ENCODE results near the gene ATP2B3.

Gene ATP2B3

DNA sequence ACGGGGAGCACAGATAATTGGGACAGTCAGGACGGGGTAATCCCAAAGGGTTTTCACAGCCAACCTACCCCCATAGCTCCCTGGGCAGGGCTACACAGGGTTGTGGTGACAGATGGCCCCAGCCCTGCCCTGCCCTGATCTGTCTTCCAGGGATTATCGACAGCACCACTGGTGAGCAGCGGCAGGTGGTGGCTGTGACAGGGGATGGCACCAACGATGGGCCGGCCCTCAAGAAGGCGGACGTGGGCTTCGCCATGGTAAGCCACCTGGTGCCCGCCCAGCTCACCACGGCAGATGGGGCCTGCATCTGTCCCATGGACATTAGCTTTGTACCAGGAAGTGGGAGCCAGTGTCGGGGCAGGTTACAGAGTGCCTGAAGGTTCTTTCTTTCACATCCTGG is 39.3 kb downstream of the ATP2B3 start:
- no peak for DNase-seq (ENCODE audit: low read depth in 1 of 2, low spot score in 1 of 2)
- in situ Hi-C loops (cut with HindIII; ENCODE audit: low pct_unique_long_range_greater_than_20kb, low sequenced_read_pairs) = no loop called here
- no peak for TF ChIP-seq JUND (IDR thresholded peaks at IDR 0.05; ENCODE audit: low read depth)

DNA sequence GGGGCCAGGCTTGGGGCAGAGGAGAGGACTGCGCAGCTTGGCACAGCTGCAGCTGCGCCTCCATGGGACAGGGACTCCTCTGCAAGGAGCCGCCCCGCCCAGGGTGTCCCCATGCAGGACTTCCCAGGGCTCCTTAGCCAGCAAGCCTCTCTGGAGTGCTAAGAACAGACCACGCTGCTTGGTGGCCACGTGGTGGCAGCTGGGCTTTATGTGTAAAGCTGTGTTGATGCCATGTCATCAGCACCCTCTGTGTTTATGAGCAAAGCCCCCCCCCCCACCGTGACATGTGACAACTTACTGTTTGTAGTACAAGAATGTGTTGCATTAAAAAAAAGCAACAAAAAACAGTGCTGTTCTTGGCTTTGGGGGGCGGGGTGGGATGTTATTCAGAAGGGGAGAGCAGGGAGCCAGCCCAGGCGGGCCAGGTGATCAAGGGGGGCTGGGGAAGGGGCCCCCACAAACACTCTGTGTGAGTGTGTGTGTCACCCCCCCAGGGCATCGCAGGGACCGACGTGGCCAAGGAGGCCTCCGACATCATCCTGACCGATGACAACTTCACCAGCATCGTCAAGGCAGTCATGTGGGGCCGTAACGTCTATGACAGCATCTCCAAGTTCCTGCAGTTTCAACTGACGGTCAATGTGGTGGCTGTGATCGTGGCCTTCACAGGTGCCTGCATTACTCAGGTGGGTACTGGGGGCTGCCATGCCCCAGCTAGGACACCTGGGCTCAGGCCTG is 40.3 kb downstream of the ATP2B3 start:
- TF ChIP-seq JUND (IDR thresholded peaks at IDR 0.05; ENCODE audit: low read depth) = no peak
- in situ Hi-C loops (cut with HindIII; ENCODE audit: low pct_unique_long_range_greater_than_20kb, low sequenced_read_pairs) = no loop called here
- peak in 1 of 2 experiments; percentile 18 for DNase-seq (ENCODE audit: low read depth in 1 of 2, low spot score in 1 of 2)

DNA sequence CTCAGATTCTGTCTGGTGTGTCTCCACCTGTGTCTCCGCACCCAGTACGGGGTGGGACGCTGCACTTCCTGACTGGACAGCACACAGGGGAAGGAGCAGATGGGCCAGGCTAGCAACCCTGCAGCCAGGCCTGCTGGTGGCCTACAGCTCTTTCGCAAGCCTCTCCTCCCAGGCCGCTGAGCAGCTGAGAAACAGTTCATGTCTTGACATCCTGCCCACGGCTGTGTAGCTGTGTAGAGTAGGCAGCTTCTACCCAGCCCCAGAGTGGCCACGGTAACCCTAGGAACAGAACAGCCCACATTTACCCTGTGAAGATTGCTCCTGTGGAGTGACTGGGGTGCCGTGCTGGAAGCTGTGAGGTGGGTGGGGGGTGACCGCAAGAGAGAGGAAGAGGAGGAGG is 42.6 kb downstream of the ATP2B3 start:
- TF ChIP-seq JUND (IDR thresholded peaks at IDR 0.05; ENCODE audit: low read depth) = no peak
- in situ Hi-C loops (cut with HindIII; ENCODE audit: low pct_unique_long_range_greater_than_20kb, low sequenced_read_pairs) = no loop called here
- DNase-seq (ENCODE audit: low read depth in 1 of 2, low spot score in 1 of 2) = no peak

DNA sequence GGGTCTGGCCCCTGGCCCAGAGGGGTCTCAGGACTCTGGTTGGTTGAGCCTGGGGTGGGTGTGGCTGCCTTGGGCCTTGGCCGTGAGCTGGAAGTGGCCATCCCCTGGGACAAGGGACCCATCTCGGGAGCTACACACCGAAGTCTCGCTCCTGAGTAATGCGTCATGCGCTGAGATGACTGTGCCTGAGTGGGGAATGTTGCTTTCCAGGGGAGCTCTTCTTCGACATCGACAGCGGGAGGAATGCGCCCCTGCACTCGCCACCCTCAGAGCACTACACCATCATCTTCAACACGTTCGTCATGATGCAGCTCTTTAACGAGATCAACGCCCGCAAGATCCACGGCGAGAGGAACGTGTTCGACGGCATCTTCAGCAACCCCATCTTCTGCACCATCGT is 43.0 kb downstream of the ATP2B3 start:
- in situ Hi-C loops (cut with HindIII; ENCODE audit: low pct_unique_long_range_greater_than_20kb, low sequenced_read_pairs) = no loop called here
- no peak for TF ChIP-seq JUND (IDR thresholded peaks at IDR 0.05; ENCODE audit: low read depth)
- no peak for DNase-seq (ENCODE audit: low read depth in 1 of 2, low spot score in 1 of 2)

DNA sequence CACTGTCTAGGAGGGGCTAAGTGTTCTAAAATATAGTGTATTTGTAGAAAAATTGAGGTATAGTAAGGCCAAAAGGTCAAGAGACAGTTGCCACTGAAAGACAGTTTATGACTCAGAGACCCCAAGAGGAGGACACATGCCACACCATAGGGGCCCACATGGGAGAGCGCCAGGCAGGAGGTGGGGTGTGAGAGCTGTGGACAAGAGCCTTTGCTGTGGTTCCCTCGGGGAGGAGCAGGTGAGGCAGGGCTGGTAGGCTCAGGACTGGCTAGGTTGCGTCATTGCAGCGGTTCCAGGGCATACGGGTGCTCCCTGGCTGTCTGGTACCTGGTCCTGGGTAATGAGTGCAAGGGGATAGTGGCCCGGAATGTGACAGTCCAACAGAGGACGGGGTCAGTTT is 43.9 kb downstream of the ATP2B3 start:
- no peak for TF ChIP-seq JUND (IDR thresholded peaks at IDR 0.05; ENCODE audit: low read depth)
- in situ Hi-C loops (cut with HindIII; ENCODE audit: low pct_unique_long_range_greater_than_20kb, low sequenced_read_pairs) = no loop called here
- no peak for DNase-seq (ENCODE audit: low read depth in 1 of 2, low spot score in 1 of 2)

DNA sequence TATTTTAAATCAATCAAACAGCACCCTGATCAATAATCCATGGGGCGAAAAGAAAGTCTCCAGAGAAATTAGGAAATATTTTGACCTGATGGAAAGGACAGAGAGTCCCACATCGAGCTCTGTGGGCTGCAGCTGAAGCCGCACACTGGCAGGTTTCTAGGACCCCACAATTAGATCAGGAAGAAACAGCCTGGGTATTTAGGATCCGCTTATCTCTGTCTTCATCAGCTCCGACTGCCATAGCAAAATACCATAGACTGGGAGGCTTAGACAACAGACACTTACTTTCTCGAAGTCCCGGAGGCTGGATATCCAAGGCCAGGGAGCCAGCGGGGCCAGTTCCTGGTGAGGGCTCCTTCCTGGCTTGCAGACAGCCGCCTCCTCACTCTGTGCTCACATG is 45.1 kb downstream of the ATP2B3 start:
- no peak for DNase-seq (ENCODE audit: low read depth in 1 of 2, low spot score in 1 of 2)
- no peak for TF ChIP-seq JUND (IDR thresholded peaks at IDR 0.05; ENCODE audit: low read depth)
- in situ Hi-C loops (cut with HindIII; ENCODE audit: low pct_unique_long_range_greater_than_20kb, low sequenced_read_pairs) = no loop called here

DNA sequence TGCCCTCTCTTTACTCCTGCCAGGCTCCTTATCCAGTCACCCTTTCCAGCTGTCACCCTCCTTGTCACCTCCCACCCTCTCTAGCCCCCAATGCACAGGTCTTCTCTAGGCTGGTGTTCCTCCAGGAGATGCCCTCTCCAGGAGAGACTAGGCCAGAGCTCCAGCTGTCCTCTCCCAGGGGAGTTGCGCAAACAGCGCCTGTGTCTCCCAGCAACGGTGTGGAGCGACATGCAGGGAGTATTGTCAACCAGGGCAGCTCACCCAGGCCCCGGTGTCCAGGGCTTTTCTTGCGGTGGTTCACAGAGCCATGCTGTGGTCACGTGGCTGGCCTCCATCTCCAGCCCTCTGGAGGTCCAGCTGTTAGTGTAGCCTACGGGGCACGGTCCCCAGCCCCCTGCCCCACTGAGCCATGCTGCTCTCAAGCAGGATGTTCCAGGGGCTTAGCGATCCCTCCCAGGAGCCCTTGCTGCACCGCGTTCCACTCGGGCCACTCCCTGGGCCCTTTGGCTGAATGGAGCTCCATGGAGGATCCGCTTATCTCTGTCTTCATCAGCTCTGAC is 46.7 kb downstream of the ATP2B3 start:
- no peak for TF ChIP-seq JUND (IDR thresholded peaks at IDR 0.05; ENCODE audit: low read depth)
- no peak for DNase-seq (ENCODE audit: low read depth in 1 of 2, low spot score in 1 of 2)
- in situ Hi-C loops (cut with HindIII; ENCODE audit: low pct_unique_long_range_greater_than_20kb, low sequenced_read_pairs) = no loop called here

DNA sequence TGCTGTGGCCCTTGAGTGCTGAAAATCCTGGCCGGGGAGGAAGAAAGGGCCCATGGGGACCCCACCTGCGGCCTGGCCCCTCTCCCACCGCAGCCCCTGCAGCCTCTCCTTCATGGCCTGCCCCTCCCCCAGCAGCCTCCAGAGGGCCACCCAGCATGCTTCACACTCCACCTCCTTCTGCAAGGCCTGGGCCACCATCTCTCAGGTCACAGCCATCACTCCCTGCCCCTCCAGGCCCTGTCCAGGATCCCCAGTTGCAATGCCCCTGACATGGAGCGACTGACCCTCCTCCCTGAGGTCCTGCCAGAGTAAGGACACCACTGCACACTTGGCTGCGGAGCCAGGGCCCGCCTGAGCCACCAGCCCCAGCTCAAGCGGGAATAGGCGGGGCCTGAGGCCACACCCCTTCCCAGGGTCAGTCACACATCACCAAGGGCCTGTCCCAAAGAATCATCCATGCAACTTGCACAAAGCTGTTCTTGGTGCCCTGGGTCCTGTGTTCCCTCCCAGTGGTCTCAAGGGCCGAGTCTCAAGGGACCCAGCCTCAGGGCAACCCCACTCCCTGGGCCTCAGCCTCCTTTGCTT is 48.6 kb downstream of the ATP2B3 start:
- no peak for TF ChIP-seq JUND (IDR thresholded peaks at IDR 0.05; ENCODE audit: low read depth)
- DNase-seq (ENCODE audit: low read depth in 1 of 2, low spot score in 1 of 2) = no peak
- in situ Hi-C loops (cut with HindIII; ENCODE audit: low pct_unique_long_range_greater_than_20kb, low sequenced_read_pairs) = no loop called here

DNA sequence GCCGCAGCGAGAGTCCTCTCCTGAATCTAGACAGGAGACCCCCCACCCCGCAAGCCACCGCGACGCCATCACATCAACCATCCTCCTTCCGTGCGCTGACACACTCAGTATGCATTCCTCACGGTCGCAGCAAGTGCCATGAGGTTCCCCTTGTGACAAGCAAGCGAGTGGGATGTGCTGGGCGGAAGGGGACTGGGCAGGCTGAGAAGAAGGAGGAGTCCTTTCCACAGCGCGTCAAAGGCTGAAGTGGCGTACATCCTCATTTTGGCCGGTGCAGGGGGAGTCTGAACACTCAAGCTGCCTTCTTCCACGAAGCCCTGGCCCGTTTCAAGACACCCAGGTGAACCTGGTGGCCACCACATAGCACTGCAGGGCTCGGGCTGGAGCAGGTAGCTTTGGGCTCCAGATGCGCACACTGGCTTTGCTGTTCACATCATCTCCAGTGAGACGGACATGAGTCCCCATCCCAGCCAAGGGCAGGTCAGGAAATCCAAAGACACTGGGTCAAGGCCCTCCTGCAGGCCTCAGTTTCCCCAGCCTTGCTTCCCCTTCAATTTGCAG is 51.1 kb downstream of the ATP2B3 start:
- in situ Hi-C loops (cut with HindIII; ENCODE audit: low pct_unique_long_range_greater_than_20kb, low sequenced_read_pairs) = no loop called here

DNA sequence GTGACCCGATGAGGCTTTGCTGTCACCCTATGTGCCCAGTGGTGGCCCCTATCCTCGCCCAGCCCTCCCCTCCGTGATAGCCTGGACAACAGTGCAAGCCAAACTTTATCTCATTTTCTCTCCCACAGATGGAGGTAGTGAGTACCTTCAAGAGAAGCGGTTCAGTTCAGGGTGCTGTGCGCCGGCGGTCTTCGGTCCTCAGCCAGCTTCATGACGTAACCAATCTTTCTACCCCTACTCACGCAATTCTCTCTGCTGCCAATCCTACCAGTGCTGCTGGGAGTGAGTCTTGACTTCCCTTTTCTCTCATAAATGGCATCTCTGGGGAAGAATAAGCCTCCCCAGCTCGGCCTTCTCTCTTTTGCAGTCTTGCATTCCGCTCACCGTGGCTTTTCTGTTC is 52.0 kb downstream of the ATP2B3 start:
- in situ Hi-C loops (cut with HindIII; ENCODE audit: low pct_unique_long_range_greater_than_20kb, low sequenced_read_pairs) = no loop called here
- no peak for TF ChIP-seq JUND (IDR thresholded peaks at IDR 0.05; ENCODE audit: low read depth)

More for the DNA sequence above, 51.1 kb downstream of the ATP2B3 start:
- no peak for TF ChIP-seq JUND (IDR thresholded peaks at IDR 0.05; ENCODE audit: low read depth)
- DNase-seq (ENCODE audit: low read depth in 1 of 2, low spot score in 1 of 2) = peak in 1 of 2 experiments; percentile 6

DNA sequence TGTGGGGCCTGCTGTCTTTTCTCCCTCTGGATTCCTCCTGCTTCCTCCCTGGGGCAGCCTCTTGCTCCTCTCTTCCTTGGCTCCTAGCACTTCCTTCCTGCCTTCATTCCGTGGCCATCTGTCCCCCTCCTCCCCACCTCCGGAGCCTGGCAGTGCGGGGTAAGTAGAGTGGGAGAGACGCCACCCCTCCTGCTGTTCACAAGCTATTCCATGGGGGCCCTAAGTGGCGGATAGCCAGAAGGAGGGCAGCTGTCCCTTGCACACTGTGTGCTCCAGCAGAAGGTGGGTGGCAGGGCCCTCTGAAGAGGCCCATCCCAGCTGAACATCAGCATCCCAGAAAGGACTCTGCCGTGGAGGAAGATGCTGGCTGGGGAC is 54.1 kb downstream of the ATP2B3 start:
- in situ Hi-C loops (cut with HindIII; ENCODE audit: low pct_unique_long_range_greater_than_20kb, low sequenced_read_pairs) = no loop called here
- DNase-seq (ENCODE audit: low read depth in 1 of 2, low spot score in 1 of 2) = no peak
- no peak for TF ChIP-seq JUND (IDR thresholded peaks at IDR 0.05; ENCODE audit: low read depth)

More for the DNA sequence above, 52.0 kb downstream of the ATP2B3 start:
- no peak for DNase-seq (ENCODE audit: low read depth in 1 of 2, low spot score in 1 of 2)

DNA sequence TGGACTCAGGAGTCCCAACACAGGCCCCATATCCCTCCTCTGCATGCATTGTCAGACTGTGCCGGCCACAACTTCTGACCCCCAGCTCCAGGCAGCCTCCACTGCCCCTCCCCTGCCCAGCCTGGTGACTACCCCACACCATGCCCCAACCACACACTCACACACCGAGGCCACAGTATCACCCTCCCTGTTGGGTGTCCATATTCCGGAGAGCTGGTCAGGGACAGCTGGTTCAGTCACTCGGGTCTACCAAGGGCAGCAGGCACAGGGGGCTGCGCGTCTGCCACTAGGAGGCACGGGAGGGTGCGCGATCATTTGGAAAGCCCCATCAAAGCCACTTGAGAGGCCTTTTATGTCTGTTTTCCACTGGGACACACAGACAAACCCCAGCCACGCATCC is 55.2 kb downstream of the ATP2B3 start:
- DNase-seq (ENCODE audit: low read depth in 1 of 2, low spot score in 1 of 2) = no peak
- in situ Hi-C loops (cut with HindIII; ENCODE audit: low pct_unique_long_range_greater_than_20kb, low sequenced_read_pairs) = no loop called here
- TF ChIP-seq JUND (IDR thresholded peaks at IDR 0.05; ENCODE audit: low read depth) = no peak

DNA sequence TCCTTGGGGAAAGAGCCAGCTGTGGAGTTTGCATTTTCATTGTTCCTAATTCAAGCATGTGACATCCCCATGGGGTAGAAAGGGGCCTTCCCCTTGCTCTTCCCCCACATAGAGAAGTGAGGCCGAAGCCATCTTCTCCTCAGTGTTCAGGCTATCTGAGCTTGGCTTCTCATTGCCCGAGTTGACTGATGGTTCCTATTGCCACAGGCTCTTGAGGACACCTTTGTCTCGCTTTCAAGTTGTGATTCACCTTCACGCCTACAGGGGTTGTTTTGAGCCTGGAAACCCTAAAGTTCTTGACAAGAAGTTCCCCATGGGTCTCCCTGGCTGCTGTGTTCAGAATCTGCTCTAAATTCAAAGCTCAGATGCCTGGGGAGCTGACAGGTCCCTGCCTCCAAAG is 56.5 kb downstream of the ATP2B3 start:
- DNase-seq (ENCODE audit: low read depth in 1 of 2, low spot score in 1 of 2) = peak in 1 of 2 experiments; percentile 10
- TF ChIP-seq JUND (IDR thresholded peaks at IDR 0.05; ENCODE audit: low read depth) = no peak
- in situ Hi-C loops (cut with HindIII; ENCODE audit: low pct_unique_long_range_greater_than_20kb, low sequenced_read_pairs) = no loop called here

Measured in T47D (cell line).